Transverse colon (tissue), 4 donors: ENCODE measurements around the gene IL4I1. TPM values are rescaled to one million over a fixed set of nuclear protein-coding genes. Genes with fewer than 3 reads are reported as not detected.

Source experiments
- DNase-seq: peaks from one replicate; pipeline ENCODE4 v3.0.0-alpha.2; 2019
- H3K27ac ChIP-seq, 4 donors: fragments of 200-600 bp; sonication (generic); 2 replicates each; pipeline ENCODE4 v1.5.1; 2016 to 2018; ENCODE audit warnings: inconsistent platforms in 4 of 4
- H3K27me3 ChIP-seq: fragments of 200-600 bp; sonication (generic); 2 replicates; pipeline ENCODE4 v1.5.1; 2017; ENCODE audit warnings: inconsistent platforms
- H3K36me3 ChIP-seq, 4 donors: fragments of 200-600 bp; sonication (generic); 2 replicates each; pipeline ENCODE4 v1.5.1; 2017 to 2019; ENCODE audit warnings: inconsistent platforms in 4 of 4
- H3K4me1 ChIP-seq, 4 donors: fragments of 200-600 bp; sonication (generic); 2 replicates each; pipeline ENCODE4 v1.5.1; 2017 to 2020; ENCODE audit warnings: inconsistent platforms in 4 of 4
- H3K4me3 ChIP-seq, 4 donors: fragments of 200-600 bp; sonication (generic); 1 replicate in 1 of 4; 2 replicates in 3 of 4; pipeline versions ENCODE4 v1.5.1 to v1.6.1; 2017 to 2019; ENCODE audit warnings: inconsistent platforms in 4 of 4
- H3K9me3 ChIP-seq, 2 donors: fragments of 200-600 bp; sonication (generic); 2 replicates each; pipeline ENCODE4 v1.5.1; 2017 to 2019; ENCODE audit warnings: inconsistent platforms in 2 of 2
- EP300 ChIP-seq: sonication (generic); formaldehyde crosslinking; IDR thresholded peaks from one replicate; pipeline ENCODE4 v1.6.1; 2017; ENCODE audit warnings: antibody characterized with exemption, low read depth
- POLR2A ChIP-seq: fragments of 450-650 bp; IDR thresholded peaks from one replicate; pipeline ENCODE4 v1.6.1; 2016; ENCODE audit warnings: antibody characterized with exemption, mild to moderate bottlenecking, moderate library complexity
- POLR2AphosphoS5 ChIP-seq, 3 donors: sonication (generic); formaldehyde crosslinking; IDR thresholded peaks; one replicate each; pipeline ENCODE4 v1.6.1; 2016; ENCODE audit warnings: antibody characterized with exemption in 3 of 3
- WGBS, 2 donors: methylation state at CpG; one replicate each; pipeline ENCODE4 v1.1.5; 2018; ENCODE audit warnings: low coverage in 1 of 2; 5-methylcytosine and 5-hydroxymethylcytosine counted together
- in situ Hi-C, 4 donors: fragments of 200-750 bp; cut with MboI; loops; one replicate each; pipeline versions ENCODE4 v1.15.0 to v1.15.1; 2017; ENCODE audit warnings: low sequenced_read_pairs in 3 of 4, low pct_ligation_motif_present in 1 of 4, low pct_unique_long_range_greater_than_20kb in 1 of 4
- intact Hi-C: fragments of 100-400 bp; cut with DNase I; formaldehyde crosslinking; loops from one replicate; pipeline ENCODE4 v1.15.1; 2023; ENCODE audit warnings: low total_unique reads
- total RNA-seq, 4 donors: library from RNA; depleted of rRNA; stranded (reverse); fragments of >200 nt; gene quantifications; one replicate each; pipeline ENCODE4 v1.1.0, GENCODE V29; 2016
- TF ChIP-seq, protein P1 (sequence below), 5 experiments: fragments of 200-600 bp in 3 of 5; fragments of 450-650 bp in 2 of 5; sonication (generic) in 3 of 5; IDR thresholded peaks; 1 replicate in 2 of 5; 2 replicates in 3 of 5; pipeline ENCODE4 v1.5.1; 2016 to 2017; ENCODE audit warnings: antibody characterized with exemption in 5 of 5, inconsistent platforms in 3 of 5, mild to moderate bottlenecking in 2 of 5, moderate library complexity in 1 of 5

IL4I1 gene
- total RNA-seq, 4 donors from 2014 or later: 2.1 TPM; not detected in 3

DNA sequence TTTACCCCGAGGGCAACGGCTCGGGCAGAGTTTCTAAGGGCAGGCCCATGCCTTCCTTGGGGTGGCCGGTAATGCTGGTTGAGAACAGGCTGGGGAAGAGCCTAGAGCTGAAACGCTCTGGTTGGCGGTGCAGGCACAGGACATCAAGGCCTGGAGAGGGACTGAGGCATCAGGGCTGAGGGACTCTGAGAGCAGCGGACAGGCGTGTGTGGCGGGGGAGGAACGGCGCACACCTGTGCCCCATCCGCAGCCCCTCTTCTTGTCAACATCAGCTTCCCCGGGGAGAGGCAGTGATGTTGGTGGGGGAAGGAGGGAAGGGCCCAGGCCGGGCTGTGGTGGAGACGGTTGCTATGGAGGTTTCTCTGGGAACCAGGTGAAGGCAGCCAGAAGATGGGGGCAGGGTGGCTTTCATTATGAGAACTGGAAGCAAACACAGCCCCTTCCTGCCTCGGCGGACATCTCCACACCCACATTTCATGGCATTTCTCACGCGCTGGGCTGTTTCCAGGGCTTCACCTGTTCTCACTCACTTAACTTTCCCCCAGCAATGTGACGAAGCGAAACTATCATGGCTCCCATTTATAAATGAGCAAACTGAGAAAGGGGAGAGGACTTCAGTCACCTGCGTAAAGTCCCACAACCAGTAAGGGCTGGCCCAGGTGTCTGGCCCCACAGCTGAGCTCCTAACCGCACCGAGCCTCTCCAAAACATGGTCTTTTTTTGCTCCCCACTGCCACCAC, 24.1 kb upstream of the IL4I1 start:
- Histone ChIP-seq H3K36me3 (no peaks in the 10 kb centered on the region), H3K27ac (no peak overlapping the region), H3K9me3 (no peaks in the 10 kb centered on the region), H3K4me3 (no peak overlapping the region), H3K4me1 (no peaks in the 10 kb centered on the region), H3K27me3 (no peaks in the 10 kb centered on the region)
- no peak for TF ChIP-seq EP300
- TF ChIP-seq, protein P1, sequence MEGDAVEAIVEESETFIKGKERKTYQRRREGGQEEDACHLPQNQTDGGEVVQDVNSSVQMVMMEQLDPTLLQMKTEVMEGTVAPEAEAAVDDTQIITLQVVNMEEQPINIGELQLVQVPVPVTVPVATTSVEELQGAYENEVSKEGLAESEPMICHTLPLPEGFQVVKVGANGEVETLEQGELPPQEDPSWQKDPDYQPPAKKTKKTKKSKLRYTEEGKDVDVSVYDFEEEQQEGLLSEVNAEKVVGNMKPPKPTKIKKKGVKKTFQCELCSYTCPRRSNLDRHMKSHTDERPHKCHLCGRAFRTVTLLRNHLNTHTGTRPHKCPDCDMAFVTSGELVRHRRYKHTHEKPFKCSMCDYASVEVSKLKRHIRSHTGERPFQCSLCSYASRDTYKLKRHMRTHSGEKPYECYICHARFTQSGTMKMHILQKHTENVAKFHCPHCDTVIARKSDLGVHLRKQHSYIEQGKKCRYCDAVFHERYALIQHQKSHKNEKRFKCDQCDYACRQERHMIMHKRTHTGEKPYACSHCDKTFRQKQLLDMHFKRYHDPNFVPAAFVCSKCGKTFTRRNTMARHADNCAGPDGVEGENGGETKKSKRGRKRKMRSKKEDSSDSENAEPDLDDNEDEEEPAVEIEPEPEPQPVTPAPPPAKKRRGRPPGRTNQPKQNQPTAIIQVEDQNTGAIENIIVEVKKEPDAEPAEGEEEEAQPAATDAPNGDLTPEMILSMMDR (IDR thresholded peaks at IDR 0.05): no peak
- TF ChIP-seq POLR2A: no peak
- no peak for TF ChIP-seq POLR2AphosphoS5 (IDR thresholded peaks at IDR 0.05)
- peak; percentile 24 for DNase-seq
- 81 to 90% methylated on average over 6 to 24 of the region's 24 CpGs for WGBS, 2 donors
- in situ Hi-C loops (no loop called here), intact Hi-C loops (no loop called here)

DNA sequence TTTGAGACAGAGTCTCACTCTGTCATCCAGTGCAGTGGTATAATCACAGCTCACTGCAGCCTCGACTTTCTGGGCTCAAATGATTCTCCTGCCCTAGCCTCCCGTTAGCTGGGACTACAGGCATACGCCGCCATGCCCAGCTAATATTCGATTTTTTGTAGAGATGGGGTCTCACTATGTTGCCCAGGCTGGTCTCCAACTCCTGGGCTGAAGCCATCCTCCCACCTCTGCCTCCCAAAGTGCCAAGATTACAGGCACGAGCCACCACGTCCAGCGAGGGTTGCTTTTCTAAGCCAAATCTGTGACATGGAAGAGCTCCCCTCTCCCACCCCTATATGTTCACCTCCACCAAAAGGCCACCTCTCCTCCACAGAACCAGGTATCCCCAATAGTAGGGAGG, 21.4 kb upstream of the IL4I1 start:
- intact Hi-C loops: no loop called here
- no peak for DNase-seq
- in situ Hi-C loops: no loop called here

DNA sequence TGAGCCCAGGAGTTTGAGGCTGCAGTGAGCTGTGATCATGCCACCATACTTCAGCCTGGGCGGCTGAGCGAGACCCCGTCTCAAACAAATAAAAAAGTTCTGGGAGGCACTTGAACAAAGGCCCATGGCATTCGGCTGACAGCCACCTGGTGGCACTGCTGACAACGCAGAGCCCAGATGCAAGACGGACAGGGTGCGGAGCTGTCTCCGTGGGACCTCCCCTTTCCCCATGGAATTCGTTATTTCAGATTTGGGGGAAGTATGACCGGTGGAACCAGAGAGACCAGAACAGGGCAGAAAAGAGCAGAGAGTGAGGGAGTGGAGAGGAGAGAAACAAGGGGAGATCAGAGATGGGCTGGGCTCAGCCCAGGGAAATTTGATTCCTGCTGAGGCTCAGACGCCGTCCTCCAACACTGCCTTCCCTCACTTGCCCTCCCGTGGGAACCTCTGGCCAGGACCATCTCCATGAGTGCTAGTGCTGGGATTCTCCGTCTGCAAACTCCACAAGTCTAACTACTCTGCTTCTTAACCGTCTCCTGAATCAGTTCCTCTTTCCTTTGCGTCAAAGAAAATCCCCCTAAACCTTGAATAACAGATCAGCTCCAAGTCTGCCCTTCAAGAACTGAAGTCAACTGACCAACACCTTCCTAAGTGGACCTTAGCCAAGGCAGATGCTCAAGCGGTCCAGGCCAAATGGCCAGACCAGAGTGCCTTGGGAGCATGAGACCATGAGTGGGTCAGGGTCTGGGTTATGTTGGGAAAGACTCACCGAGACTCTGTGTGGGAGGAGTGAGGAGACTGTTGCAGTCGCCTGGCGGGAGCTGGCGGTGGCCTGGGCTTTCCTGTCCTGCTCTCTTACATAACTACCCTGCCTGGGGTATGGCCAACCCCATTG, 20.4 kb upstream of the IL4I1 start:
- no peaks in the 10 kb centered on the region for H3K9me3 ChIP-seq
- no peaks in the 10 kb centered on the region for H3K27me3 ChIP-seq
- in situ Hi-C loops: no loop called here
- 84 to 85% methylated on average over 10 to 21 of the region's 21 CpGs for WGBS, 2 donors
- H3K4me3 ChIP-seq: no peak overlapping the region
- H3K27ac ChIP-seq: no peak overlapping the region
- peaks cover 0 to 4% (median 0%) of the 10 kb centered on the region in 4 donors for H3K36me3 ChIP-seq
- intact Hi-C loops: no loop called here
- DNase-seq: no peak
- no peaks in the 10 kb centered on the region for H3K4me1 ChIP-seq
- TF ChIP-seq POLR2A (no peak), EP300 (no peak), POLR2AphosphoS5 (IDR thresholded peaks at IDR 0.05) (no peak)
- TF ChIP-seq, protein P1 (IDR thresholded peaks at IDR 0.05): no peak

More for the DNA sequence above, 21.4 kb upstream of the IL4I1 start:
- no peak overlapping the region for H3K27ac ChIP-seq
- peaks cover 0 to under 1% (median 0%) of the 10 kb centered on the region in 4 donors for H3K36me3 ChIP-seq
- no peaks in the 10 kb centered on the region for H3K27me3 ChIP-seq
- H3K4me3 ChIP-seq: no peak overlapping the region
- WGBS, 2 donors: 92 to 96% methylated on average over 6 to 8 of the region's 8 CpGs
- TF ChIP-seq POLR2A (no peak), EP300 (no peak), POLR2AphosphoS5 (IDR thresholded peaks at IDR 0.05) (no peak)
- TF ChIP-seq, protein P1 (IDR thresholded peaks at IDR 0.05): no peak
- H3K9me3 ChIP-seq: no peaks in the 10 kb centered on the region
- no peaks in the 10 kb centered on the region for H3K4me1 ChIP-seq

DNA sequence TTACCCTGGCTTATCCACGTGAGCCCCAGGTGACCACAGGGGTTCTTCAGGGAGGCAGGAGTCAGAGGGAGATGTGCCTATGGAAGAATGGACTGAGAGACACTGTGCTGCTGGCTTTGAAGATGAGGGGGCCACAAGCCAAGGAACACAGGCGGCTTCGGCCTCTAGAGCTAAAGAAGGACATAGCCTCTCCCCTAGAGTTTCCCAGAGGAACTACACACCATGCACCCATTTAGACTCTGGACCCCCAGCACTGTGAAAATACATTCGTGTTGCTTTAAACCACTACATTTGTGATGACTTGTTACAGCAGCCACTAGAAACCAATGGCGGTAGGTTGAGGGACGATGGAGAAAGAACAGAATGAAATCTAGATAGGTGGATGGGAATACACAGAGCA, 18.6 kb upstream of the IL4I1 start:
- intact Hi-C loops (no loop called here), in situ Hi-C loops (no loop called here)
- H3K9me3 ChIP-seq: no peaks in the 10 kb centered on the region
- no peak overlapping the region for H3K4me3 ChIP-seq
- TF ChIP-seq POLR2AphosphoS5 (IDR thresholded peaks at IDR 0.05) (no peak), POLR2A (no peak), EP300 (no peak)
- TF ChIP-seq, protein P1 (IDR thresholded peaks at IDR 0.05): no peak
- H3K36me3 ChIP-seq: peaks cover 0 to 4% (median 0%) of the 10 kb centered on the region in 4 donors
- DNase-seq: no peak
- peaks cover 0 to 14% (median 3%) of the 10 kb centered on the region in 4 donors for H3K4me1 ChIP-seq
- 94 to 98% methylated on average over 3 to 6 of the region's 6 CpGs for WGBS, 2 donors
- H3K27ac ChIP-seq: no peak overlapping the region
- H3K27me3 ChIP-seq: no peaks in the 10 kb centered on the region
